Uterus (tissue), 4 donors: ENCODE results near the gene AAK1. TPM values are rescaled to one million over a fixed set of nuclear protein-coding genes. Genes with fewer than 3 reads are reported as not detected.

Experiments used
- DNase-seq, 2 donors: peaks; one replicate each; pipeline ENCODE4 v3.0.0-alpha.2; 2019 to 2020
- H3K27ac ChIP-seq, 2 donors: fragments of 200-600 bp; sonication (generic); 1 replicate in 1 of 2; 2 replicates in 1 of 2; pipeline ENCODE4 v1.5.1; 2016 to 2018
- H3K27me3 ChIP-seq, 2 donors: fragments of 200-600 bp; sonication (generic); one replicate each; pipeline ENCODE4 v1.5.1; 2018 to 2019; ENCODE audit warnings: control low read depth in 1 of 2
- H3K36me3 ChIP-seq, 2 donors: fragments of 200-600 bp; sonication (generic); one replicate each; pipeline ENCODE4 v1.5.1; 2019; ENCODE audit warnings: control low read depth in 1 of 2
- H3K4me1 ChIP-seq, 2 donors: fragments of 200-600 bp; sonication (generic); one replicate each; pipeline ENCODE4 v1.5.1; 2018 to 2019; ENCODE audit warnings: control low read depth in 1 of 2
- H3K4me3 ChIP-seq, 2 donors: fragments of 200-600 bp; sonication (generic); 1 replicate in 1 of 2; 2 replicates in 1 of 2; pipeline ENCODE4 v1.5.1; 2018 to 2019; ENCODE audit warnings: mild to moderate bottlenecking in 1 of 2
- H3K9me3 ChIP-seq, 2 donors: fragments of 200-600 bp; sonication (generic); one replicate each; pipeline ENCODE4 v1.5.1; 2019; ENCODE audit warnings: control low read depth in 1 of 2
- POLR2A ChIP-seq, 2 donors: fragments of 450-650 bp; IDR thresholded peaks; one replicate each; pipeline ENCODE4 v1.6.1; 2016; ENCODE audit warnings: antibody characterized with exemption in 2 of 2, mild to moderate bottlenecking in 1 of 2, moderate library complexity in 1 of 2
- intact Hi-C: fragments of 100-400 bp; cut with DNase I; formaldehyde crosslinking; loops from one replicate; pipeline ENCODE4 v1.15.1; 2023; ENCODE audit warnings: low total_unique reads
- total RNA-seq, 4 donors: library from RNA; depleted of rRNA in 3 of 4; stranded (reverse); fragments of >200 nt in 3 of 4; gene quantifications; one replicate each; pipeline versions ENCODE4 v1.1.0 to v1.2.4, GENCODE V29; 2014 to 2023
- TF ChIP-seq, protein P1 (sequence below), 4 experiments: fragments of 200-600 bp in 2 of 4; fragments of 450-650 bp in 2 of 4; sonication (generic) in 2 of 4; IDR thresholded peaks; one replicate each; pipeline ENCODE4 v1.5.1; 2016 to 2019; ENCODE audit warnings: antibody characterized with exemption in 4 of 4, mild to moderate bottlenecking in 2 of 4, moderate library complexity in 1 of 4
- donor health status: DM: yes; HTN: yes; CAD: no.

Gene AAK1
- total RNA-seq, 4 donors from 2014 or later, result 13.1 to 66.3 (median 32.5) TPM

GRCh38 chr2:69545477-69545932 is 98.0 kb downstream of the AAK1 start:
- intact Hi-C loops, result no loop called here
- no peak for DNase-seq
- no peaks in the 10 kb centered on the region for H3K36me3 ChIP-seq
- no peak overlapping the region for H3K4me3 ChIP-seq
- H3K27me3 ChIP-seq, result no peaks in the 10 kb centered on the region
- TF ChIP-seq, protein P1, sequence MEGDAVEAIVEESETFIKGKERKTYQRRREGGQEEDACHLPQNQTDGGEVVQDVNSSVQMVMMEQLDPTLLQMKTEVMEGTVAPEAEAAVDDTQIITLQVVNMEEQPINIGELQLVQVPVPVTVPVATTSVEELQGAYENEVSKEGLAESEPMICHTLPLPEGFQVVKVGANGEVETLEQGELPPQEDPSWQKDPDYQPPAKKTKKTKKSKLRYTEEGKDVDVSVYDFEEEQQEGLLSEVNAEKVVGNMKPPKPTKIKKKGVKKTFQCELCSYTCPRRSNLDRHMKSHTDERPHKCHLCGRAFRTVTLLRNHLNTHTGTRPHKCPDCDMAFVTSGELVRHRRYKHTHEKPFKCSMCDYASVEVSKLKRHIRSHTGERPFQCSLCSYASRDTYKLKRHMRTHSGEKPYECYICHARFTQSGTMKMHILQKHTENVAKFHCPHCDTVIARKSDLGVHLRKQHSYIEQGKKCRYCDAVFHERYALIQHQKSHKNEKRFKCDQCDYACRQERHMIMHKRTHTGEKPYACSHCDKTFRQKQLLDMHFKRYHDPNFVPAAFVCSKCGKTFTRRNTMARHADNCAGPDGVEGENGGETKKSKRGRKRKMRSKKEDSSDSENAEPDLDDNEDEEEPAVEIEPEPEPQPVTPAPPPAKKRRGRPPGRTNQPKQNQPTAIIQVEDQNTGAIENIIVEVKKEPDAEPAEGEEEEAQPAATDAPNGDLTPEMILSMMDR (IDR thresholded peaks at IDR 0.05), result no peak
- TF ChIP-seq POLR2A (IDR thresholded peaks at IDR 0.05), result no peak
- H3K4me1 ChIP-seq, result no peaks in the 10 kb centered on the region
- no peaks in the 10 kb centered on the region for H3K9me3 ChIP-seq
- H3K27ac ChIP-seq, result no peak overlapping the region

GRCh38 chr2:69544951-69545350 is 98.6 kb downstream of the AAK1 start:
- TF ChIP-seq POLR2A (IDR thresholded peaks at IDR 0.05), result no peak
- TF ChIP-seq, protein P1 (IDR thresholded peaks at IDR 0.05), result no peak
- Histone ChIP-seq H3K9me3 (no peaks in the 10 kb centered on the region), H3K36me3 (no peaks in the 10 kb centered on the region), H3K4me1 (no peaks in the 10 kb centered on the region), H3K27me3 (no peaks in the 10 kb centered on the region), H3K4me3 (no peak overlapping the region), H3K27ac (no peak overlapping the region)
- no peak for DNase-seq
- intact Hi-C loops, result no loop called here

DNA sequence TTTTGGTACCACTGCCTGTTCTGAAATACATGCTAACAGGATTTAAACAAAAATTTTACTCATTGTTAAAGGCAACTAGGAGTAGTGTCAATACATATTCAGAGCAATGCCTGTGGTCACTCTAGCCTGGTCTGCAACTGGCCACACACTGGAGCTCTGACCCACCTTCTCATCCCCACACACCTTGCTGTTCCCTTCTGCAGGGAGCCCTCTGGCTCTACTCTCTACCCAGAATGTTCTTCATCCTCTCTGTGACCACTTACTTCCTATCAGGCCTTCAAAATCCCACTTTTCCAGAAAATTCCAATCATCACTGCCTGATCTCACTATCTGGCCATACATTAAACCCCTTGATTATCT is 104.0 kb downstream of the AAK1 start:
- intact Hi-C loops, result no loop called here
- Histone ChIP-seq H3K36me3 (no peaks in the 10 kb centered on the region), H3K4me3 (no peak overlapping the region), H3K9me3 (no peaks in the 10 kb centered on the region), H3K4me1 (no peaks in the 10 kb centered on the region), H3K27me3 (no peaks in the 10 kb centered on the region), H3K27ac (no peak overlapping the region)
- TF ChIP-seq, protein P1 (IDR thresholded peaks at IDR 0.05), result no peak
- no peak for TF ChIP-seq POLR2A (IDR thresholded peaks at IDR 0.05)
- DNase-seq, result no peak

DNA sequence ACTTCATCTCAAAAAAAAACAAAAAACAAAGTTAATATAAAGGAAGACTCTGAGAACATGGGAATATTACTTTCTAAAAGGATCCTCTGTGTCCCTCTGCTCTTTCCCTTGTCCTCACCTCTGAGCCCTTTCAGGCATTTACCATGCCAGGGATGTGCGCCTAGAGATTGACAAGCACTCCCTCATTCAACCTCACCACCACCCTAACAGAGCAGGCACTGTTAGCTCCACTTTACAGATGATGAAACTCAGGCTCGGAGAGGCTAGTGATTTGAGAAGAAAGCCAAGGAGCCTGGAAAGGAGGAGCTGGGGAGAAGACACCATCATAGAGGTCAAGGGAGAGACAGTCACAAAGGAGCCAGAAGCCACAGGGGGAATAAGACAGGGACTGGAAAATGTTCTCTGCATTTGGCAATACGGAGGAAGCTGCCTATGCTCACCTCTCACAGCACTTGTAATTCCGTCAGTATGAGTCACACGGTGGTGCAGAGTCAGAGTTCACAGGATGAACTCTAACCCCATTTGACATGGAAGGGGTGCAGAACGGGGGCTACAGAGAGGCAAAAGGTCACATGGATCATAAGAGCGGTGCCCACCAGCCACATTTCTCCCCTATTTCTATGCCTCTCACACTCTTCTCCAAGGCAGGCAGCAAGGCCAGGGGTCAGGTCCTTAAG is 104.5 kb downstream of the AAK1 start:
- Histone ChIP-seq H3K27me3 (no peaks in the 10 kb centered on the region), H3K36me3 (no peaks in the 10 kb centered on the region), H3K4me1 (no peaks in the 10 kb centered on the region), H3K9me3 (no peaks in the 10 kb centered on the region), H3K4me3 (no peak overlapping the region), H3K27ac (no peak overlapping the region)
- intact Hi-C loops, result no loop called here
- TF ChIP-seq POLR2A (IDR thresholded peaks at IDR 0.05), result no peak
- TF ChIP-seq, protein P1 (IDR thresholded peaks at IDR 0.05), result no peak
- DNase-seq, result no peak

DNA sequence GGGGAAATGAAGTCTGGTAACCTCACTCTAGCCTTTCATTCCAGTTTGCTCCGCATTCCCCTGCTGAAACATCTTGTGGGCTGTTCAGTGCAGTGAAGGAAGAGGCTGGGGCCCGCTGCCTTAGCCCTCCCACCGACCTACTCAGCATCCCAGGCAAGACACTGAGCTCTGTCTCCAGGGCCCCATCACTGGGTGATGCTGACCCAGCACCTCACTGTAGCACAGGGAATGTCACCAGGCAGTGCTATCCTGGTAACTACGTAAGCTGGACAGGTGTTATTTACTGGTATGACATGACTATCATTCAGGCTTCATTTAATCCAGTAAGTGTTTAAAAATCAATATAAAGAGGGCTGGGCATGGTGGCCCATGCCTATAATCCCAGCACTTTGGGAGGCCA is 105.3 kb downstream of the AAK1 start:
- TF ChIP-seq, protein P1 (IDR thresholded peaks at IDR 0.05), result no peak
- TF ChIP-seq POLR2A (IDR thresholded peaks at IDR 0.05), result no peak
- no peak overlapping the region for H3K27ac ChIP-seq
- no peak overlapping the region for H3K4me3 ChIP-seq
- H3K4me1 ChIP-seq, result no peaks in the 10 kb centered on the region
- intact Hi-C loops, result no loop called here
- DNase-seq, result no peak
- no peaks in the 10 kb centered on the region for H3K27me3 ChIP-seq
- no peaks in the 10 kb centered on the region for H3K36me3 ChIP-seq
- no peaks in the 10 kb centered on the region for H3K9me3 ChIP-seq
